Stimulated activated CD4-positive, alpha-beta T cell treated with anti-CD3 and anti-CD28 coated beads, Interleukin-15, amount 100 ng/mL, for 24 hours (primary cell): Measurements from ENCODE around the gene IRF6.
A peak's percentile ranks its signal among the peaks of the same experiment; 100 is the strongest.

Experiments
- DNase-seq: peaks from one replicate; pipeline ENCODE4 v3.0.0-alpha.2; 2020

Gene IRF6

DNA sequence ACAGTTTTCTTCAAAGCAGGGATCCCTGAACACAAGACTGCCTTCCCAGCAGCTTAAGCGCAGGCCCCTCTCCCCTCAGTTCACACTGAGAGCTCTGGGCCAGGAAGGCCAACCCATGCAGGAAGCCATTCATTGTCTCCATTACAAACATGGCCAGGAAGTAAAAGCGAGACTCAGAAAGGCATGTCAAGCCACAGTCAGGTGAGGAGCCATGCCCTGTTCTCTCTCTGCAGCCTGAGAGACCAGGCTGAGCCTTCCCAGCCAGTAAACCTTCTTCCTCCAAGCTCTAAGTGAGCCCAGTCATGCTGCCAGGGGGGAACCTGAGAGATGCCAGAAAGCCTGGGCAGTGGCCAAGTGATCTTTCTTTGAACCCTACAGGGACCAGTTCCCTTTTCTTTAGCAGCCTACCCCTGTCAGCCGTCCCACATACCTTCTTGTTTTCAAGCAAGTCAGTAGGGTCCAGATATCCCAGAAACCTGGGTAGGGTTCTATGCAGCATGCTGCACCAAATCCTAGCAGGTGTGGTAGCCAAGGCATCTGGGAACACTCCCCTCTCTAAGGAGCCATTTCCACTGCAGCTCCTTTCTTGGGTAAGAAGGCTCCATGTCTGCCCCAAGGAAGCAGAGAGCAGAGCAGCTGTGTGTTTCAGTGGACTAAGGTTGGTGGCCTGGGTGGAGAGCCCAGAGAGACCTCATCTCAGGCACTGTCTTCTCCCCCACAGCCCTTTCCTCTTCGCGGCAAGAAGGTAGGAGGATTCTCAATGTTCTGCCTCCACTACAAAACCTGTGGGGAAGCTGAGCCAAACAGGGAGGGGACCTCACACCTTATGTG lies 49.1 kb downstream of the IRF6 start:
- peak; percentile 49 for DNase-seq

- DNase-seq: peak; percentile 88
These were observed 49.9 kb downstream of the IRF6 start, which contains the start of gene TRAF3IP3 for GRCh38 chr1:209755926-209756614. TRAF3IP3 (plus strand) TSS chr1:209756053; CDS start chr1:209760040, 3,987 bp downstream.

DNA sequence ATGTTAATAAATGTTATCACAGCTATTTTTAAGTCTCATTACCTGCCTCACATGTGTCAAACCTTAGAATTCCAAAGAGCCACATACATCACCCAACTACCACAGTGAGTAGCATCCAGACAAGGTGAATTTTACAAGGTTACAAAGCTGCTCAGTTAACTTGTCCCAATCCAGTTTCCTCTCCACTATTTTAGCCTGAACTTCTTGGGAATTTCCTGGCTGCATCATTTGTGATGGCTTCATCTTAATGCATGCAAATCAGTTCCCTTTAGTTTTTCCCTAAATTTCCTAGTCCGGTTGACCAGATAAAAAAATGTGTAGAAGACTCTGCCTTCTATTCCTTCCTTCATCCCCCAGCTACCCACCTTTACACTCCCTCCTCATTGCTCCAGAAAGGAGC lies 50.7 kb downstream of the IRF6 start:
- DNase-seq: no peak

- no peak for DNase-seq
These were observed 53.1 kb downstream of the IRF6 start for GRCh38 chr1:209752890-209753289.

GRCh38 chr1:209751627-209752231 lies 54.2 kb downstream of the IRF6 start:
- DNase-seq: peak; percentile 52

- DNase-seq: no peak
These were observed 56.1 kb downstream of the IRF6 start for GRCh38 chr1:209749670-209750323.

DNA sequence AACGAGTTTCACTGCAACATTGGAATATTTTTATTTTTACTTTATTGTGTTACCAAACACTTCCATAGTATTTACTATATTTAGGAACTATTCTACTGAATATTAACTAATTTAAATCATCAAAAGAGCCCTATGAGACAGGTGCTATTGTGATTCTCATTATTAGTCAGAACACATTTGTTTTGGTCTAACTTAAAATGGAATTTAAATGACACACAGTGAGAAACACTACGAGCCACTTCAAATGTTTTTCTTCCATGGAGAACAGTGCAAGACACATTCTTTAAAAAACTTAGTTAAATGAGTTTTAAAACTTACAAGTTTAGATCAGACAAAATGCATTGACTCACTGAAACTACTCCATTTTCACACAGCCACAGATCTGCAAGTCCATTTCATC lies 56.7 kb downstream of the IRF6 start:
- no peak for DNase-seq

DNA sequence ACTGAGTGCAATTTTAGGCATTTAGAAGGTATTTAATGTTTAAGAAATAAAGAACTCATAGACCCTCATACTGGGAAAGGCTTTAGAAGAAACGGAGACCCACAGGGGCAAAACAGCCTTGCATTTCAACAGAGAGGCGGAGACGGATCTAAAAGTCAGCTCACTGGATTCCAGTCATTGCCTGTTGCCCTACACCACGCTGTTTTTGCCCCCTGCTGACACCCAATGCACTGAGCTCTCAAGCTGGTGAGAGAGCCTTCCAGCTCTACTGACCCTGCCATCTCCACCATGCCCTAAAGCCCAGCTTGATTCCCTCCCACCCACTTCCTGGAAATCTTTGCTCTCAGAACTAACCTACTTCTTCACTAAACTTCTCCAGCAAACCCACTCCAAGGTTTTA lies 57.3 kb downstream of the IRF6 start:
- no peak for DNase-seq

GRCh38 chr1:209747580-209748262 lies 58.2 kb downstream of the IRF6 start:
- DNase-seq: peak; percentile 93

DNA sequence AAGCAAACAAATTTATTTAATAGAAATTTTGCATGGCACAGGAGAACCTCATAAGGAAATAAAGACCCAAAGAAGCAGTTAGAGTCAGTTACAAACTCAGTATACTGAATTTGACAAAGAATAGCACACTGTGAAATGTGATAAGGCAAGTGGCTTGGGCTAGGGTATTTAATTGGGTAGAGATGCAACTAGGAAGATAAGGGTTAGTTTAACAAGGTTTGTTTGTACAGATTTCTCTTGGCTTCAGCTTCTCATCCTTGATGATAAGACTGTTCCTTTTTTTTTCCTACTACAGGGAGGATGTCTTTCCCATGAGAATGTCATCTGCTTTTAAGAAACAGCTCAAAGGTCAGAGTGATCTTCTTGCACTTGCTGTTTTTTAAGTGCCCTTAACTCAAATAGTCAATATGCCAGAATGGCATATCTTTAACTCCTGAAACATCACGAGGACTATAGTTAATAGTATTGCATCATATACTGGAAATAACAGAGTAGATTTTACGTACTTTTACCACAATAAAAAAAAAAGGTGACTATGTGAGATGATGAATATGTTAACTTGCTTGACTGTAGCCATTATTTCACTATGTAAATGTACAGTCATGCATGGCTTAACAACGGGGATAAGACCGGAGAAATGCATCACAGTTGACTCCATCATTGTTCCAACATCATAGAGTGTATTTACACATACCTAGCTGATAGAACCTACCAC lies 59.3 kb downstream of the IRF6 start:
- no peak for DNase-seq

DNA sequence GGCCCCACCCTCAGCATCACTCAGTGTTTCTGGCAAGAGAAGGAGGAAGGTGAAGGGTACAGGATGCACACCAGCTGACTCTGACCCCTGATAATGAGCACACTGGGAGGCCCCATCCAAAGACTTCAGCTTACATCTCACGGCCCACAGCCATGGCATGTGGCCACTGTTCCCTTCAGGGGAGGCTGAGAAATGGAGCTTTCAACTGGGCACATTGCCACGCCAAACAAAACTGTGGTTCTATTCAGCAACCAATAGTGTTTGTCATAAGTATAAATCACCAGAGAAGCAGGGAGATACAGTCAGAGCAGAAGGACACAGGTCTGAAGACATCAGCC lies 62.8 kb downstream of the IRF6 start:
- DNase-seq: no peak

- no peak for DNase-seq
These were observed 63.4 kb downstream of the IRF6 start for GRCh38 chr1:209742409-209743144.

- no peak for DNase-seq
These were observed 64.1 kb downstream of the IRF6 start for GRCh38 chr1:209741889-209742288.

DNA sequence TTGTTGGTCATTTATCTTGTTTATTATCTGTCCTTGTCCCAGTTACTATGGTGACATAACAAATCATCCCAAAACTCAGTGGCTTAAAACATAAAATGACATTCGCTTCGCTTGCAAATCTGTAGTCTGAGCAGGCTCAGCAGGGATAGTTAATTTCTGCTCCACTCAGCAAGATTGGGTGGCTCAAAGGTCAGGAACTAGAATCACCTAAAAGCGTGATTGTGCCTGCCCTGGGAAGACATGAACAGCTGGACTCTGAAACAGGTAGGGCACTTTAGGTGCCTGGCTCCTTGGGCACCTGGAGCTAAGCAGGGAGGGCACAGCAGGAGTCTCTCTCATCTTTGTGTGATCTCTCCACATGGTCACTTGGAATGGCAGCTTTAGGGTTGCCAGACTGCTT lies 64.7 kb downstream of the IRF6 start:
- no peak for DNase-seq

DNA sequence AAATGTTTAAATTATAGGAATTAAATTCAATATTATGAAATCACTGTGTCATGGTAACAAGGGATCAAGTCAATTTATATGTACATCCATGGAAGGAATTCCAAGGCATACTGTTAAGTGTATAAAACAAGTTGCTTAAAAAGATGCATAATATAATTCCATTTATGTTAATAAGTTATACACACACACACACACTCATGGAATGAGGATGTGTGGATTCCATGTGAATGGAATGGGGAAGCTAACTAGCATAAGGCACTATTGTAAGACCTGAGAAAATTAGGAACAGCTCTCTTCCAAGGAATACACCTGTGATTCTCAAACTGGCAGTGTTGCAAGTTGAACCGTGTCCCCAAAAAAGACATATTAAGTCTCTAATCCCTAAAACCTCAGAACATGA lies 67.7 kb downstream of the IRF6 start:
- no peak for DNase-seq

GRCh38 chr1:209737118-209737505 lies 68.8 kb downstream of the IRF6 start:
- DNase-seq: no peak

GRCh38 chr1:209736490-209737117 lies 69.3 kb downstream of the IRF6 start:
- no peak for DNase-seq
